ENCODE measurements around the gene COX6A1.
"Not testable (repeated sequence)": the region's sequence is repeated elsewhere in the genome, so short reads cannot be mapped to it uniquely, and the experiment has no call there.

The COX6A1 gene

GRCh38 chr12:120428597-120429229 is 9.2 kb upstream of the COX6A1 start:
- no peak for DNase-seq (ENCODE audit: low read depth)

GRCh38 chr12:120429368-120429767 is 8.5 kb upstream of the COX6A1 start:
- no peak for DNase-seq (ENCODE audit: low read depth)

- DNase-seq (ENCODE audit: low read depth), result no peak
These were observed 5.0 kb upstream of the COX6A1 start for GRCh38 chr12:120432772-120433525.

GRCh38 chr12:120438495-120439198 is 734 bp downstream of the COX6A1 start:
- no peak for DNase-seq (ENCODE audit: low read depth)

- peak; percentile 66 for DNase-seq (ENCODE audit: low read depth)
These were observed 1.8 kb downstream of the COX6A1 start for GRCh38 chr12:120439646-120440247.

GRCh38 chr12:120444676-120445075 is 6.8 kb downstream of the COX6A1 start:
- no peak for DNase-seq (ENCODE audit: low read depth)

GRCh38 chr12:120445911-120446843 is 8.3 kb downstream of the COX6A1 start, which contains the start of the genes GATC and TRIAP1:
Gene GATC, plus strand, starts transcription at chr12:120446444. Its CDS starts 37 bp downstream, at chr12:120446481.
Gene TRIAP1, minus strand, starts transcription at chr12:120446384. Its CDS starts 12 bp downstream, at chr12:120446372.
- DNase-seq (ENCODE audit: low read depth), result peak; percentile 88

GRCh38 chr12:120446844-120447178 is 8.9 kb downstream of the COX6A1 start:
- DNase-seq (ENCODE audit: low read depth), result not testable (repeated sequence)

GRCh38 chr12:120447992-120448391 is 10.1 kb downstream of the COX6A1 start:
- no peak for DNase-seq (ENCODE audit: low read depth)

GRCh38 chr12:120452524-120452923 is 14.6 kb downstream of the COX6A1 start:
- not testable (repeated sequence) for DNase-seq (ENCODE audit: low read depth)

- no peak for DNase-seq (ENCODE audit: low read depth)
These were observed 15.3 kb downstream of the COX6A1 start for GRCh38 chr12:120453060-120453750.

- no peak for DNase-seq (ENCODE audit: low read depth)
These were observed 16.1 kb downstream of the COX6A1 start for GRCh38 chr12:120453977-120454376.

- no peak for DNase-seq (ENCODE audit: low read depth)
These were observed 17.4 kb downstream of the COX6A1 start for GRCh38 chr12:120455302-120455701.

- no peak for DNase-seq (ENCODE audit: low read depth)
These were observed 19.2 kb downstream of the COX6A1 start for GRCh38 chr12:120457133-120457532.

GRCh38 chr12:120460157-120460556 is 22.2 kb downstream of the COX6A1 start:
- no peak for DNase-seq (ENCODE audit: low read depth)

GRCh38 chr12:120462099-120462640 is 24.3 kb downstream of the COX6A1 start:
- no peak for DNase-seq (ENCODE audit: low read depth)

- DNase-seq (ENCODE audit: low read depth), result no peak
These were observed 25.8 kb downstream of the COX6A1 start for GRCh38 chr12:120463712-120464111.

- DNase-seq (ENCODE audit: low read depth), result no peak
These were observed 27.8 kb downstream of the COX6A1 start for GRCh38 chr12:120465756-120466155.

GRCh38 chr12:120466560-120467315 is 28.8 kb downstream of the COX6A1 start:
- DNase-seq (ENCODE audit: low read depth), result no peak

- DNase-seq (ENCODE audit: low read depth), result no peak
These were observed 29.5 kb downstream of the COX6A1 start for GRCh38 chr12:120467439-120467838.
